Psoas muscle (tissue), 8 donors: ENCODE results near the gene PIK3R6. TPM values are rescaled to one million over a fixed set of nuclear protein-coding genes. Genes with fewer than 3 reads are reported as not detected.

Experiments used
- ATAC-seq, 4 donors: fragments of 200-7000 bp; cut with Tn5 transposase; one replicate each; pipeline ENCODE4 v1.9.1; 2020; ENCODE audit warnings: moderate library complexity in 3 of 4, mild to moderate bottlenecking in 2 of 4
- DNase-seq, 2 donors: peaks; one replicate each; pipeline ENCODE4 v3.0.0-alpha.2; 2020
- H3K27ac ChIP-seq: fragments of 200-600 bp; one replicate; pipeline ENCODE4 v1.8.0; 2022
- H3K27me3 ChIP-seq, 3 donors: fragments of 200-600 bp in 1 of 3; one replicate each; pipeline versions ENCODE4 v1.6.1 to v1.8.0; 2013 to 2022; ENCODE audit warnings: low read length in 2 of 3, mild to moderate bottlenecking in 2 of 3, moderate library complexity in 1 of 3; ENCODE audit not compliant: insufficient read depth in 3 of 3
- H3K36me3 ChIP-seq, 2 donors: fragments of 200-600 bp in 1 of 2; one replicate each; pipeline versions ENCODE4 v1.6.1 to v1.8.0; 2013 to 2022; ENCODE audit warnings: low read depth in 1 of 2, mild to moderate bottlenecking in 1 of 2, moderate library complexity in 1 of 2; ENCODE audit not compliant: insufficient read depth in 1 of 2
- H3K4me1 ChIP-seq: fragments of 200-600 bp; one replicate; pipeline ENCODE4 v1.8.0; 2022
- H3K4me3 ChIP-seq: fragments of 200-600 bp; one replicate; pipeline ENCODE4 v1.8.0; 2022; ENCODE audit warnings: mild to moderate bottlenecking
- H3K9me3 ChIP-seq: fragments of 200-600 bp; one replicate; pipeline ENCODE4 v1.8.0; 2022
- CTCF ChIP-seq: fragments of 200-600 bp; IDR thresholded peaks from one replicate; pipeline ENCODE4 v1.8.0; 2022; ENCODE audit warnings: antibody characterized with exemption
- WGBS, 3 donors: extraction: QIAGEN DNeasy Blood & Tissue Kit; methylation state at CpG; one replicate each; pipeline versions ENCODE4 v1.1.6 to v1.1.7; 2013; 5-methylcytosine and 5-hydroxymethylcytosine counted together
- intact Hi-C, 2 donors: fragments of 100-400 bp; cut with DNase I; formaldehyde crosslinking; loops; one replicate each; pipeline versions ENCODE4 v1.11.0 to v1.14.2; 2022
- polyA plus RNA-seq, 3 donors: library from polyadenylated mRNA; stranded (reverse); fragments of 200-250 nt; gene quantifications; one replicate each; pipeline ENCODE4 v1.2.3, GENCODE V29; 2013
- total RNA-seq, 4 donors: library from RNA; stranded (reverse); fragmentation: NEBNext Ultra II Directional in 2 of 4; extraction: Animal tissue kit (Norgen Biotek cat#: 25700) in 2 of 4; gene quantifications; one replicate each; pipeline versions ENCODE4 v1.2.1 to v1.2.4, GENCODE V29; 2021 to 2023
- donor health status: healthy with polysubstance abuse.
- donor health status: DM: no; HTN: no; CAD: no; lungs with moderate emphysema.
- donor health status: Bipolar disorder and iron deficiency.
- donor health status: healthy.
- donor health status: DM: yes; HTN: yes; CAD: no.
- donor health status: DM: no; HTN: no; CAD: no.
- donor health status: DM: no; HTN: no; CAD: no.
- donor health status: DM: yes; HTN: yes; CAD: no.

PIK3R6 gene
- total and polyA plus RNA-seq, 7 donors: 0.08 to 0.58 (median 0.32) TPM

- DNase-seq: no peak
- H3K36me3 ChIP-seq: no peaks in the 10 kb centered on the region
Observed at GRCh38 chr17:8884336-8884990, 17.0 kb upstream of the PIK3R6 start.

GRCh38 chr17:8883353-8883752, 15.9 kb upstream of the PIK3R6 start:
- TF ChIP-seq CTCF: no peak
- ATAC-seq (no peak), DNase-seq (no peak)
- WGBS, 3 donors: 80 to 97% (median 91%) methylated on average over 4 of the region's 4 CpGs
- H3K27me3 ChIP-seq: no peaks in the 10 kb centered on the region
- H3K9me3 ChIP-seq: no peaks in the 10 kb centered on the region
- no peak overlapping the region for H3K4me3 ChIP-seq
- intact Hi-C loops: no loop called here
- no peak overlapping the region for H3K27ac ChIP-seq
- H3K36me3 ChIP-seq: no peaks in the 10 kb centered on the region
- no peaks in the 10 kb centered on the region for H3K4me1 ChIP-seq

More at GRCh38 chr17:8884336-8884990, 17.0 kb upstream of the PIK3R6 start:
- intact Hi-C loops: no loop called here
- TF ChIP-seq CTCF: no peak
- Histone ChIP-seq H3K4me1 (no peaks in the 10 kb centered on the region), H3K4me3 (no peak overlapping the region), H3K27me3 (no peaks in the 10 kb centered on the region), H3K27ac (no peak overlapping the region), H3K9me3 (no peaks in the 10 kb centered on the region)
- ATAC-seq: no peak
- 82 to 87% (median 83%) methylated on average over 14 to 16 of the region's 16 CpGs for WGBS, 3 donors

- no peak overlapping the region for H3K4me3 ChIP-seq
- 91 to 98% (median 93%) methylated on average over 7 of the region's 7 CpGs for whole genome bisulfite sequencing, 3 donors
- TF ChIP-seq CTCF: no peak
- H3K27ac ChIP-seq: no peak overlapping the region
- ATAC-seq (no peak), DNase-seq (no peak)
- H3K27me3 ChIP-seq: no peaks in the 10 kb centered on the region
- intact Hi-C loops: no loop called here
- H3K36me3 ChIP-seq: no peaks in the 10 kb centered on the region
- no peaks in the 10 kb centered on the region for H3K9me3 ChIP-seq
- H3K4me1 ChIP-seq: no peaks in the 10 kb centered on the region
Observed at GRCh38 chr17:8881606-8882005, 14.1 kb upstream of the PIK3R6 start.

GRCh38 chr17:8880466-8880865, 13.0 kb upstream of the PIK3R6 start:
- 78 to 83% (median 81%) methylated on average over 7 of the region's 7 CpGs for WGBS, 3 donors

More at GRCh38 chr17:8880466-8880865, 13.0 kb upstream of the PIK3R6 start:
- Histone ChIP-seq H3K36me3 (no peaks in the 10 kb centered on the region), H3K4me3 (no peak overlapping the region), H3K9me3 (no peaks in the 10 kb centered on the region), H3K27me3 (no peaks in the 10 kb centered on the region), H3K27ac (no peak overlapping the region), H3K4me1 (no peaks in the 10 kb centered on the region)
- ATAC-seq (no peak), DNase-seq (no peak)
- TF ChIP-seq CTCF: no peak
- intact Hi-C loops: no loop called here
